GM12872 (cell line): ENCODE data around the gene CBY2.
A peak's percentile ranks its signal among the peaks of the same experiment; 100 is the strongest.

Experiments used
- CTCF ChIP-seq: IDR thresholded peaks from 3 replicates; pipeline ENCODE4 v1.5.1; 2011; ENCODE audit warnings: low read depth, mild to moderate bottlenecking, low read length, moderate library complexity; ENCODE audit not compliant: insufficient read depth

CBY2 gene

GRCh38 chr13:45731455-45731854 is 29.3 kb downstream of the CBY2 start:
- TF ChIP-seq CTCF: no peak

GRCh38 chr13:45732916-45733315 is 30.8 kb downstream of the CBY2 start:
- no peak for TF ChIP-seq CTCF

- TF ChIP-seq CTCF: no peak
Measured at GRCh38 chr13:45733361-45733760, 31.2 kb downstream of the CBY2 start.

GRCh38 chr13:45737571-45738017 is 35.5 kb downstream of the CBY2 start:
- peak; percentile 68; the same call in 2 of the 3 replicates for TF ChIP-seq CTCF

GRCh38 chr13:45742985-45743384 is 40.9 kb downstream of the CBY2 start:
- TF ChIP-seq CTCF: no peak

- no peak for TF ChIP-seq CTCF
Measured at GRCh38 chr13:45744979-45745378, 42.9 kb downstream of the CBY2 start.

- no peak for TF ChIP-seq CTCF
Measured at GRCh38 chr13:45747071-45747470, 45.0 kb downstream of the CBY2 start.
